HG03457 (cell line): ENCODE measurements around the gene REL.

ENCODE experiments used
- ATAC-seq: cut with Tn5 transposase; IDR thresholded peaks from one replicate; pipeline ENCODE4 v1.9.1; 2021; ENCODE audit warnings: moderate number of reproducible peaks; ENCODE audit not compliant: unreplicated experiment

REL gene

DNA sequence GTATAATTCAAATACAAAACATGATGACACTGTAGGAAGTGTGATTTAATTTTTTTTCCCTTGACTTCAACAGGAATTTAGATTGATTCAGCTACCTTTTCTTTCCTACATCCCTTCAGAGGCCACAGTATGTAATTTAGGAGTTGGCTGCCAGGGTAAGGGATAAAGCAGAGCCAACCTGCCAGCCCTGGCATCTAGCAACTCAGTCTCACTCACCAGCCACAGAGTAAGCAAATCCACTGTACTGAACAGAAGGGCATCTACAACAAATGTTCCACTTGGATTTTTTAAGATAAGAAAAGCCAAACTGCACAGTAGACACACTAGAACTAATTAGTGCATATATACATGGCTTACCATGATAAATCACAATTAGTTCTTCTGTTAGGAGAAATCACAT lies 81.8 kb downstream of the REL start:
- no peak for ATAC-seq

DNA sequence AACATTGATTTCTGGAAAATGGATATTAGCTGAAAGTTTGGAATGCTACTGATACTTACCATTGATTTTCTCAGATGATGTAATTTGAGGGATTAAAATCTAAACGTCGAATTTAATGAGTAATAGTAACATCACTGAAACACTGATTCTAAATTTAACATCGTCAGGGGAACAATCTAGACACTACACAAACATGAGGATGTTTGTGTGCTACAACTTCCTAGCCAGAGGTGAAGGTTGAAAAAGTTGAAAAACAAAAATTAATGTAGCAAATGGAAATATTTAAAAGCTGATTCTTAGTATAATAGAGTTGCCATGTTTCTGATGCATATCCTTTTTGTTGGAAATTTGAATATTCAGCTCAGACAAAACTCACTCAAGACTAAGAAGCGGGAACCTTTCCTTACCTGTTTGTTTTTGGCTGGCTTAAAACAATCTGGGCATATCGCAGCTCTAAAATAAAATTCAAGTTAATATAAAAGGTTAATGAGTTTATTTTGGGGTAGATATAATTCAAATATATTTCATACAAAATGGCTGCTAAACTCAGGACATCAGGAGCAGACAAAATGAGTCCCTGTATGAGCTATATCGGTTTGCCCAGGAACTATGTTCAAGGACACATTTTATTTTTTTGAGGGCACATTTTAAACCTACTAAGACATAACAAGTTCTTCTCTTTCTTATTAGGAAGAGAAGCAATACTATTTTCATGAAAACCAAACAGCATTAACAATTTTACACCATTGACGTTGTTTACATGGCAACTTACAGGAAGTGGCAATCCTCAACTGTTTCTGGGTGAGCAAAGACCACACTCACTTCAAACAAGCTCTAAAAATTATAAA lies 83.5 kb downstream of the REL start:
- no peak for ATAC-seq

DNA sequence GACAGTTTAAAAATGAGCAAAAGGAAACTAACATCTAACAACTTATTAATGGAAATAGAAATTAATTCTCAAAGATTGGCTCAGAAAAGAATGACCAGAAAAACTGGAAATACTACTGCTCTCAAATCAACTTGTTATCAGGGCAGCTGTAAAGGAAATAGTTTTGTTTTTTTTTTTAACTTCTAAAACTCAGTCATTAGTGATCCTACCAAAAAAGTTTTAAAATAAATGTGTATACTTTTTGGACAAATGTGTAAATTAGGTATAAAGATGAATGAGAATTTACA lies 84.1 kb downstream of the REL start:
- ATAC-seq, result no peak

DNA sequence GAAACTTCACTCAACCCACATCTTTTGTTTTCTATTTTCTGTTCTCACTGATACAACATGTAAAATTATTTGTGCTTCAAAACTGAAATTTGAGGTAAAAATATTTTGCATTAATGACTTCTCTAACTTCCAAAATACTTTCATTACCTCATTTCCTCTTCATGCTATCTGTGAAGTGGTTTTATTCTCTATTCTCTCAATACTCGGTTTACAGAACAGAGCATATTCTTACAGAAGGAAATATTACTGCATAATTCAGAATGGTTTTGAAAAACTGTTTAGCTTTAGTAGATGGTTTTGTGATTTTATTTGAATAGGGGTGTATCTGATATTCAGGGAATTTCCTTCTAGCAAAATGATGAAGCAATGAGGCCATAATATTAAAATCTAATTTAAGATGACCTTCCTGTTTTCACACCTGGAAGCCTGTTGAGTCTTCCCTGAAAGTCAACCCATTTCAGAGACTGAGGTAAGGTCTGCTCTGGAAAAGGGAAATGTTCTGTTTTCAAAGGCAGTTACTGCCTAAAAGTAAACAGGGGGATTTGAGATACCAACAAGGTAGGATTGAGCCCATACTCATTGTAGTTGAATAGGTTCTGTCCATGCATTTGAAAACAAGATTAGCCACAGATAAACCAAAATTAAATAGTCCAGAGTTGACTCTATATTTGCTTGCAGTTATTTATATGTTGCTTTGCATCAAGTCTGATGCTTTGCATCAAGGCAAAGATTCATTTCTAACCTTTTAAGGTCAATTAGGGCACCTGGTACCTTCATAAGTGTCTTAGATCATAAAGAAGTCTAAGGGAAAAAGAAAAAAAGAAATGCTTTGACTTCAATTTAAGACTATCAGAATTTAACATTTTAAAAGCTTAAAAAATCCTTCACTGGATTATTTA lies 85.4 kb downstream of the REL start:
- peak; percentile 62 for ATAC-seq

DNA sequence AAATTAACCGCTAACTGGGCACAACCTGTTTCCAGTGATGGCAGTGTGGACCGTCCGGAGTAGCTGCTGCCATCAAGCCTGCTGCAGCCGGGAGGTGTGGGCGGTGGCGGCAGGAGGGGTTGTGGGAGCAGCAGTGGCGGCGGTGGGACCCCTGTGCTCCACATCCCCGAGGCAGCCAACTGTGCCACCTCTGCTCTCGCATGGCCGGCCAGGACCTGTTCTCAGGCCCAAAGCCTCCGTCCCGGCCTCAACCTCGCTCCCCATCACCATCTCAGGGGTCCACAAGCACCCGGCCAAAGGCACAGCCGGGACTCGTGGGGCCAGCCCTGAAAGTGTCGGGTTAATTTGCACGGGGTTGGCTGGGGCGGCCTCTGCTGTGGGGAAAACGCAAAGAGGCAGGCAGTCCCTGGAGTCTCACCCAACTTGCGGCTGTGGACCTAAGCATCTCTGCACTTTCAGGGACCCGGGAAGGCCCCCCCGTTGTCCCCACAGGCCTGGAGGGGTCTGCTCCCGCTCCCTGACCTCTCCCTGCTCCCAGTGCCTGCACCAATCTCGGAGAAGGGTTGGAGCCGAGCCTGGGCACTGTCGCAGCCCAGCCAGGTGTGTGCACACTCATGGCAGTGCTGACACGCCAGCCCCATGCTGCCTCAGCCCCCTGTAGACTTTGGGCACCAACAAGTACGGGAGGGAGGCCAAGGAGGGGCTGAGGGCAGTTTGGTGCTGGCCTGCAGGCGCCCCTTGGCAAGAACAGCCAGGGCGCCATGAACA lies 91.7 kb downstream of the REL start:
- ATAC-seq, result no peak

DNA sequence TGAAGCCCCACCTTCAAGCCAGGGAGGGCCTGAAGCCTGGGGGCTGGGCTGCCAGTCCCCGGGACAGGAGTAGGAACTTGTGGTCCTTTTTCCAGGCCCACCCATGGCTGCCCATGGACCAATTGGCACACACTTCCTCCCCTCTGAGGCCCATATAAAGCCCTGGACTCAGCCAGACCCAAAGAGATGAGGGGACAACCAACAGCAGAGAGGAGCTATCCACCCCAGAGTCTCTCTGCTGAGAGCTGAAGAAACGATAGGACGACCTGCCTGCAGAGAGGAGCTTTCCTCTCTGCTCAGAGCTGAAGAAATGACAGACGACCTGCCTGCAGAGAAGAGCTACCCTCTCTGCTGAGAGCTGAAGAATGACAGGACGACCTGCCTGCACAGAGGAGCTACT lies 92.3 kb downstream of the REL start:
- ATAC-seq, result no peak

DNA sequence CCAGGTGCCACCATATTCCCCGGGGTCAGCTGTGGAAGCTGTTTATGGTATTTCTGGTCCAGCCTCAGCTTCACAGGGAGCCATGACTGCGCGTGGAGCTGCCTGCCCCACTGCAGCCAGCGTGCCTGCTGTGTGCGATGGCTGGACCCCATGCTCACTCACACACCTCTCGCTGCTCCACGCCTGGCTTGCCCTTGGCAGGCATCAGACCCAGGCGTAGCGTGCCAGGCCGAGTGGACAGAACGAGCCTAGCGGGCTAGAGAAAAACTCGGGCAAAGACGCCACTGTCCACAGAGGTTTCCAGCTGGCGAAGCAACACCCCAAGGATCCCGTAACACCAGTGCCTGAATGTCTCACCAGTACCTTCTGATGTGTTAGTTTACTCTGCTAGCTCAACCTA lies 93.3 kb downstream of the REL start:
- no peak for ATAC-seq
